ENCODE data around the gene SMPX.
A peak's percentile ranks its signal among the peaks of the same experiment; 100 is the strongest.

Gene SMPX

GRCh38 chrX:21711129-21711847 lies 46.6 kb downstream of the SMPX start:
- DNase-seq, result no peak

- peak; percentile 6 for DNase-seq
Measured at GRCh38 chrX:21708116-21708515, 49.8 kb downstream of the SMPX start.

- DNase-seq, result no peak
Measured at GRCh38 chrX:21705225-21705624, 52.7 kb downstream of the SMPX start.

GRCh38 chrX:21702725-21703124 lies 55.2 kb downstream of the SMPX start:
- DNase-seq, result no peak

- DNase-seq, result no peak
Measured at GRCh38 chrX:21700967-21701366, 56.9 kb downstream of the SMPX start.

GRCh38 chrX:21700275-21700674 lies 57.6 kb downstream of the SMPX start:
- no peak for DNase-seq

- DNase-seq, result no peak
Measured at GRCh38 chrX:21699136-21699535, 58.8 kb downstream of the SMPX start.

- no peak for DNase-seq
Measured at GRCh38 chrX:21698272-21698671, 59.6 kb downstream of the SMPX start.

- DNase-seq, result peak; percentile 4
Measured at GRCh38 chrX:21691512-21692018, 66.4 kb downstream of the SMPX start.

GRCh38 chrX:21683941-21684340 lies 74.0 kb downstream of the SMPX start:
- DNase-seq, result no peak

- DNase-seq, result no peak
Measured at GRCh38 chrX:21678048-21678612, 79.8 kb downstream of the SMPX start.

- no peak for DNase-seq
Measured at GRCh38 chrX:21675931-21676330, 82.0 kb downstream of the SMPX start.

- no peak for DNase-seq
Measured at GRCh38 chrX:21674430-21675186, 83.3 kb downstream of the SMPX start.

- no peak for DNase-seq
Measured at GRCh38 chrX:21666679-21667078, 91.2 kb downstream of the SMPX start.

- no peak for DNase-seq
Measured at GRCh38 chrX:21666252-21666651, 91.7 kb downstream of the SMPX start.

GRCh38 chrX:21662761-21663160 lies 95.2 kb downstream of the SMPX start:
- DNase-seq, result no peak

GRCh38 chrX:21661316-21661715 lies 96.6 kb downstream of the SMPX start:
- no peak for DNase-seq

GRCh38 chrX:21660156-21660555 lies 97.8 kb downstream of the SMPX start:
- DNase-seq, result no peak

- no peak for DNase-seq
Measured at GRCh38 chrX:21659320-21659719, 98.6 kb downstream of the SMPX start.

GRCh38 chrX:21658746-21659145 lies 99.2 kb downstream of the SMPX start:
- DNase-seq, result no peak

- peak; percentile 4 for DNase-seq
Measured at GRCh38 chrX:21658152-21658737, 99.7 kb downstream of the SMPX start, which contains the start of gene KLHL34. Gene KLHL34 (minus strand): TSS chrX:21658330. CDS start chrX:21657788, 542 bp downstream.

- no peak for DNase-seq
Measured at GRCh38 chrX:21657318-21658151, 100.4 kb downstream of the SMPX start.
